Inferior parietal cortex (tissue), 1 donor: ENCODE measurements around the gene IFT88.
"Not testable (repeated sequence)": the region's sequence is repeated elsewhere in the genome, so short reads cannot be mapped to it uniquely, and the experiment has no call there.

Experiments used
- DNase-seq: peaks from one replicate; pipeline ENCODE4 v3.0.0-alpha.2; 2016; ENCODE audit errors: extremely low spot score

The IFT88 gene

GRCh38 chr13:20624213-20624612 lies 57.3 kb downstream of the IFT88 start:
- no peak for DNase-seq

GRCh38 chr13:20633802-20634201 lies 66.8 kb downstream of the IFT88 start:
- DNase-seq, result no peak

- DNase-seq, result no peak
These were observed 69.1 kb downstream of the IFT88 start for GRCh38 chr13:20636079-20636478.

GRCh38 chr13:20637811-20638210 lies 70.9 kb downstream of the IFT88 start:
- DNase-seq, result no peak

- no peak for DNase-seq
These were observed 80.8 kb downstream of the IFT88 start for GRCh38 chr13:20647758-20648157.

- no peak for DNase-seq
These were observed 86.0 kb downstream of the IFT88 start for GRCh38 chr13:20652946-20653345.

GRCh38 chr13:20654156-20654555 lies 87.2 kb downstream of the IFT88 start:
- DNase-seq, result no peak

- no peak for DNase-seq
These were observed 91.6 kb downstream of the IFT88 start for GRCh38 chr13:20658451-20659040.

GRCh38 chr13:20664351-20664750 lies 97.4 kb downstream of the IFT88 start:
- no peak for DNase-seq

GRCh38 chr13:20666948-20667347 lies 100.0 kb downstream of the IFT88 start:
- DNase-seq, result no peak

GRCh38 chr13:20667857-20668437 lies 101.0 kb downstream of the IFT88 start:
- DNase-seq, result no peak

- no peak for DNase-seq
These were observed 102.2 kb downstream of the IFT88 start for GRCh38 chr13:20669162-20669561.

- DNase-seq, result no peak
These were observed 104.8 kb downstream of the IFT88 start for GRCh38 chr13:20671789-20672188.

- no peak for DNase-seq
These were observed 105.8 kb downstream of the IFT88 start for GRCh38 chr13:20672772-20673171.

- DNase-seq, result no peak
These were observed 106.8 kb downstream of the IFT88 start for GRCh38 chr13:20673715-20674114.

GRCh38 chr13:20676213-20676612 lies 109.3 kb downstream of the IFT88 start:
- no peak for DNase-seq

GRCh38 chr13:20678606-20679005 lies 111.6 kb downstream of the IFT88 start:
- not testable (repeated sequence) for DNase-seq

GRCh38 chr13:20679879-20680278 lies 112.9 kb downstream of the IFT88 start:
- no peak for DNase-seq

- DNase-seq, result no peak
These were observed 113.6 kb downstream of the IFT88 start for GRCh38 chr13:20680416-20681080.

- DNase-seq, result not testable (repeated sequence)
These were observed 114.5 kb downstream of the IFT88 start for GRCh38 chr13:20681481-20681880.

GRCh38 chr13:20682061-20682460 lies 115.1 kb downstream of the IFT88 start:
- DNase-seq, result no peak

GRCh38 chr13:20684041-20684440 lies 117.1 kb downstream of the IFT88 start:
- no peak for DNase-seq

- no peak for DNase-seq
These were observed 117.6 kb downstream of the IFT88 start for GRCh38 chr13:20684546-20684945.
